ENCODE measurements around the gene CACNA1C.

Gene CACNA1C

GRCh38 chr12:2332236-2332635 is 279.4 kb downstream of the CACNA1C start:
- no peak for DNase-seq

GRCh38 chr12:2332947-2333346 is 280.2 kb downstream of the CACNA1C start:
- DNase-seq = no peak

GRCh38 chr12:2333491-2334195 is 280.9 kb downstream of the CACNA1C start:
- DNase-seq = no peak

GRCh38 chr12:2334271-2334670 is 281.5 kb downstream of the CACNA1C start:
- no peak for DNase-seq

GRCh38 chr12:2334689-2335088 is 281.9 kb downstream of the CACNA1C start:
- DNase-seq = no peak

GRCh38 chr12:2335109-2335508 is 282.3 kb downstream of the CACNA1C start:
- no peak for DNase-seq

- no peak for DNase-seq
These were observed 282.7 kb downstream of the CACNA1C start for GRCh38 chr12:2335513-2335912.

GRCh38 chr12:2335916-2336315 is 283.1 kb downstream of the CACNA1C start:
- DNase-seq = no peak

GRCh38 chr12:2336409-2336829 is 283.6 kb downstream of the CACNA1C start:
- no peak for DNase-seq

- DNase-seq = no peak
These were observed 284.5 kb downstream of the CACNA1C start for GRCh38 chr12:2337031-2338010.

- no peak for DNase-seq
These were observed 285.6 kb downstream of the CACNA1C start for GRCh38 chr12:2338381-2338780.

GRCh38 chr12:2338991-2339431 is 286.2 kb downstream of the CACNA1C start:
- DNase-seq = no peak

GRCh38 chr12:2341051-2341751 is 288.4 kb downstream of the CACNA1C start:
- no peak for DNase-seq

- DNase-seq = no peak
These were observed 289.1 kb downstream of the CACNA1C start for GRCh38 chr12:2341871-2342270.

- DNase-seq = no peak
These were observed 290.9 kb downstream of the CACNA1C start for GRCh38 chr12:2343681-2344080.

- DNase-seq = no peak
These were observed 291.7 kb downstream of the CACNA1C start for GRCh38 chr12:2344476-2344875.

- no peak for DNase-seq
These were observed 292.1 kb downstream of the CACNA1C start for GRCh38 chr12:2344885-2345284.

- no peak for DNase-seq
These were observed 293.1 kb downstream of the CACNA1C start for GRCh38 chr12:2345902-2346301.

GRCh38 chr12:2346416-2346815 is 293.6 kb downstream of the CACNA1C start:
- DNase-seq = no peak

GRCh38 chr12:2347137-2347843 is 294.5 kb downstream of the CACNA1C start:
- DNase-seq = no peak

- no peak for DNase-seq
These were observed 295.2 kb downstream of the CACNA1C start for GRCh38 chr12:2347844-2348481.

- no peak for DNase-seq
These were observed 295.7 kb downstream of the CACNA1C start for GRCh38 chr12:2348482-2348852.

All from DMS53 (cell line).